Brain microvascular endothelial cell (primary cell): ENCODE results near the gene SOX9.

ENCODE experiments used
- DNase-seq: peaks from one replicate; pipeline ENCODE4 v3.0.0-alpha.2; 2020
- H3K27ac ChIP-seq: fragments of 250-450 bp; sonication (Bioruptor Pico); 2 replicates; pipeline ENCODE4 v1.5.1; 2020; ENCODE audit warnings: mild to moderate bottlenecking, moderate library complexity
- H3K27me3 ChIP-seq: fragments of 250-450 bp; sonication (Bioruptor Pico); replicated peaks from 2 replicates; pipeline ENCODE4 v1.5.1; 2020; ENCODE audit warnings: mild to moderate bottlenecking
- H3K36me3 ChIP-seq: fragments of 250-450 bp; sonication (Bioruptor Pico); replicated peaks from 2 replicates; pipeline ENCODE4 v1.5.1; 2020; ENCODE audit warnings: mild to moderate bottlenecking
- H3K4me3 ChIP-seq: 2 replicates; pipeline ENCODE4 v1.5.1; 2011; ENCODE audit warnings: low read depth, mild to moderate bottlenecking, control low read depth, low read length, moderate library complexity
- in situ Hi-C: cut with HindIII; loops from 2 replicates; pipeline ENCODE4 v1.10.0; 2017; ENCODE audit warnings: low sequenced_read_pairs, low pct_ligation_motif_present
- TF ChIP-seq, protein P1 (sequence below): IDR thresholded peaks from 2 replicates; pipeline ENCODE4 v1.5.1; 2011; ENCODE audit warnings: low read depth, mild to moderate bottlenecking, moderate library complexity, low read length, control low read depth, inconsistent platforms; ENCODE audit errors: missing control alignments

Gene SOX9

DNA sequence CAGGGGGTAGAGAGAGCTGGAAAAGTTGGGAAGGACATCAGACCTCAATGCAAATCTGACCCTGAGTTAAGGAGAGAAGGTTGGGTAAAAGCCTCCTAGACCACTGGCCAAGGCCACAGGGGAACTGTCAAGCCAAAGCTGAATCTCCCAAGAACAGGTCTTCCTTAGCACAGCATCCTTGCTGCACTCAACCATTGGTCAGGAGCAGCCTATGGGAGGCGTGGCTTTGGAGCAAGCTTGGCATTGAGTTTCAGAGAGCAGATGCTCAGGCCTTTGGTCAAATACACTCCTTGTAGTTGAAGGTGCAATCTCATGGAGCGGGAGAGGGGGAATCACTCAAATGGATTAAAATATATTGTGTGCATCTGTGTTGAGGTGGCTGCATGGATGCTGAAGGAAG is 21.8 kb downstream of the SOX9 start:
- DNase-seq = no peak
- Histone ChIP-seq H3K4me3 (no peak overlapping the region), H3K27me3 (no peaks in the 10 kb centered on the region), H3K27ac (no peak overlapping the region), H3K36me3 (no peaks in the 10 kb centered on the region)
- in situ Hi-C loops = loop anchor here (25.0 kb wide), 1 partner anchor 395 kb away; no protein-coding TSS in a partner anchor
- TF ChIP-seq, protein P1, sequence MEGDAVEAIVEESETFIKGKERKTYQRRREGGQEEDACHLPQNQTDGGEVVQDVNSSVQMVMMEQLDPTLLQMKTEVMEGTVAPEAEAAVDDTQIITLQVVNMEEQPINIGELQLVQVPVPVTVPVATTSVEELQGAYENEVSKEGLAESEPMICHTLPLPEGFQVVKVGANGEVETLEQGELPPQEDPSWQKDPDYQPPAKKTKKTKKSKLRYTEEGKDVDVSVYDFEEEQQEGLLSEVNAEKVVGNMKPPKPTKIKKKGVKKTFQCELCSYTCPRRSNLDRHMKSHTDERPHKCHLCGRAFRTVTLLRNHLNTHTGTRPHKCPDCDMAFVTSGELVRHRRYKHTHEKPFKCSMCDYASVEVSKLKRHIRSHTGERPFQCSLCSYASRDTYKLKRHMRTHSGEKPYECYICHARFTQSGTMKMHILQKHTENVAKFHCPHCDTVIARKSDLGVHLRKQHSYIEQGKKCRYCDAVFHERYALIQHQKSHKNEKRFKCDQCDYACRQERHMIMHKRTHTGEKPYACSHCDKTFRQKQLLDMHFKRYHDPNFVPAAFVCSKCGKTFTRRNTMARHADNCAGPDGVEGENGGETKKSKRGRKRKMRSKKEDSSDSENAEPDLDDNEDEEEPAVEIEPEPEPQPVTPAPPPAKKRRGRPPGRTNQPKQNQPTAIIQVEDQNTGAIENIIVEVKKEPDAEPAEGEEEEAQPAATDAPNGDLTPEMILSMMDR = no peak

DNA sequence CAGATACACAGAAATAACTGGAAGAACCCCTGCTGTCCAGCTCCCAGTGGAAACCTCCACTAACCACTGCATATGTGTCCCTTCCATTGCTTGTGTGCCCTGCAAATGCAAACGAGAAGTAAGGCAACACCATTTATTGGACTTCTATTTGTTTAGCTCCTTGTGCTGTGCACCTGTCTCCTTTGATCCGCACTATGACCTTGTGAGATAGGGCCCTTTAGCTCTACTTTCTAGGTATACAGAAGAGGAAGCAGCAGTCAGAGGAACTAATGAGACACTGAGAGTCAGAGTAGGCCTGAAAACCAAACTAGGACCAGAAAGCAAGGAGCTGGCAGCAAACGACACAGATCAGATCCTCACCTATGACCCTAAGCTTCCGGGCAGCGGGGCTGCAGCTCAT is 22.4 kb downstream of the SOX9 start:
- in situ Hi-C loops = loop anchor here (25.0 kb wide), 1 partner anchor 394 kb away; no protein-coding TSS in a partner anchor
- TF ChIP-seq, protein P1 = no peak
- no peak overlapping the region for H3K27ac ChIP-seq
- H3K4me3 ChIP-seq = no peak overlapping the region
- H3K36me3 ChIP-seq = no peaks in the 10 kb centered on the region
- H3K27me3 ChIP-seq = no peaks in the 10 kb centered on the region
- DNase-seq = no peak

DNA sequence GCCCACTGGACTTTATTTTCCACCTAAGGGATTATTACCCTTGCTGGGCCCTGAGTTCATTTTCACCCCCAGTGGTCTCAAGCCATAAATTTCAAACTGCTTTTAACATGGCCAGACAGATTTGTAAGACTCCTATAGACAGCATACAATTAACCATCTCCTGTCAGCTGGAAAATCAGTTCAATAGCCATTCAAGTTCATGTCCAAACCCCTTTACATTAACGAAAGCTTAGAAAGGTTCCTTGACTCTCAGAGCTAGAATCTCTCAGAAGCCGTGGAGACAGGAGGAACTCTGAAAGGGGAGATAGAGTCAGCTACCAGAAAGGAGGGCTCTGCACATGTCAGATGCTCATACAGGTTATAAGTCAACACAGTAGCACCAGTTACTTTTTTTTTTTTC is 23.3 kb downstream of the SOX9 start:
- in situ Hi-C loops = loop anchor here (25.0 kb wide), 1 partner anchor 393 kb away; no protein-coding TSS in a partner anchor
- TF ChIP-seq, protein P1 = no peak
- DNase-seq = no peak
- no peaks in the 10 kb centered on the region for H3K27me3 ChIP-seq
- no peak overlapping the region for H3K4me3 ChIP-seq
- H3K27ac ChIP-seq = no peak overlapping the region
- H3K36me3 ChIP-seq = no peaks in the 10 kb centered on the region

DNA sequence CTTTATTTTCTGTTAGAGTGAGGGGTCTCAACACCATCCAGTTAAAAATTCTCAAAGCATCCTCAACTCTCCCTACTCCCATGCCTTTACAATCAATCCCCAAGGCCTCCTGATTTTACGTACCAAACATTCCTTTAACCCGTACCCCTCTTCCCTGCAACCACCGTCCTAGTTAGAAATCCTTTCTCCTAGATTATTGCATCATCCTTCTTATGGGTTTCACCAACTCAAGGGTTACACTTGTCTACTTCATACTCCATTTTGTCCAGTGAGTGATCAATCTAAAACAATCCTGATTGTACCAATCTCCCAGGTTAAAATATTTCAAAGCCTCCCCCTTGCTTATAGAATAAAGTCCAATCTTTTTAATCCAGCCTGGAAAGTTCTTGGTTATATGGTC is 24.7 kb downstream of the SOX9 start:
- DNase-seq = no peak
- Histone ChIP-seq H3K27me3 (no peaks in the 10 kb centered on the region), H3K36me3 (no peaks in the 10 kb centered on the region), H3K4me3 (no peak overlapping the region), H3K27ac (no peak overlapping the region)
- in situ Hi-C loops = loop anchor here (25.0 kb wide), 1 partner anchor 392 kb away; no protein-coding TSS in a partner anchor
- TF ChIP-seq, protein P1 = no peak

DNA sequence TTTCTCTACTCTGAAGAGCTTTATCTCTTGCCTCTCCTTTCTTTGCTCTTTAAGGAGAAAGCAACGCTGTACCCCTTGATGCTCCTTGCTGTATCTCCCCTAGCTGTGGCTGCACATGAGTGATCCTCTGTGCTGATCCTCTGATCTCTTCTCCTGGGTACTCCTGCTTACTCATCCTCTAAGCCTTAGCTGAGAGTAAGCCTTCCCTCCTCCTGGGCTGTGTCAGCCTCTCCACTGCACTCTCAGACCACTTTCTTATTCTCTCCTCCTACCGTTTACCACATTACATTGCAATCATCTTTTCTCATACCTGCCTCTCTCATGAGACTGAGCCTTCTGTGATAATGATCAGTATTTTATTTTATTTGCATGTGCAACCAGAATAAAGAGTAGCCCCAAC is 25.1 kb downstream of the SOX9 start:
- DNase-seq = no peak
- TF ChIP-seq, protein P1 = no peak
- in situ Hi-C loops = loop anchor here (25.0 kb wide), 1 partner anchor 391 kb away; no protein-coding TSS in a partner anchor
- no peak overlapping the region for H3K4me3 ChIP-seq
- H3K27me3 ChIP-seq = no peaks in the 10 kb centered on the region
- H3K36me3 ChIP-seq = no peaks in the 10 kb centered on the region
- no peak overlapping the region for H3K27ac ChIP-seq

DNA sequence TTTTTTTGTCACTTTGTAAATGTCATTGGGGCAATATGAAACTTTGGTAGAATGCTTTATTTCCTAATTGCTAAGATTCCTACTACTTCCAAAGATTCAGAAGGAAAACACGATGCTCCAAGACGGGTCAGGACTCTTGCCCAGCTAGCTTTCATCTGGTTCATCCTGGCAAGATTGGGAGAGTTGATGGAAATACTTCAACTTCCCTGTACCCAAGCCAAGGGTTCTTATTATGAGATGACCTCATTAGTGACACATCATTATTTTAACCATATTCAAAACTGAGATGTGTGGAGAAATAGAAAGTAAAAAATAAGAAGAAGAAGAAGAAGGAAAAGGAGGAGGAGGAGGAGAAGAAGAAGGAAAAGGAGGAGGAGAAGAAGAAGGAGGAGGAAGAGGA is 25.6 kb downstream of the SOX9 start:
- no peaks in the 10 kb centered on the region for H3K36me3 ChIP-seq
- H3K4me3 ChIP-seq = no peak overlapping the region
- no peak for DNase-seq
- TF ChIP-seq, protein P1 = no peak
- H3K27ac ChIP-seq = no peak overlapping the region
- in situ Hi-C loops = loop anchor here (25.0 kb wide), 1 partner anchor 391 kb away; no protein-coding TSS in a partner anchor
- H3K27me3 ChIP-seq = no peaks in the 10 kb centered on the region
